ENCODE measurements around the gene CD53. TPM values are rescaled to one million over a fixed set of nuclear protein-coding genes. Genes with fewer than 3 reads are reported as not detected.

Gene CD53
- total RNA-seq, 6 donors from 2014 or later: 80.7 to 181 (median 129) TPM

GRCh38 chr1:110916274-110916668 lies 43.3 kb downstream of the CD53 start:
- ATAC-seq (ENCODE audit: low FRiP score in 2 of 2): no peak
- no peaks in the 10 kb centered on the region for H3K36me3 ChIP-seq
- no peaks in the 10 kb centered on the region for H3K4me1 ChIP-seq
- H3K4me3 ChIP-seq: no peak overlapping the region
- H3K27ac ChIP-seq: no peak overlapping the region
- no peak for DNase-seq
- WGBS, 2 donors: 76 to 79% methylated on average over 2 of the region's 2 CpGs
- TF ChIP-seq EP300 (IDR thresholded peaks at IDR 0.05) (no peak), POLR2AphosphoS5 (IDR thresholded peaks at IDR 0.05) (no peak), CTCF (IDR thresholded peaks at IDR 0.05) (no peak), POLR2A (IDR thresholded peaks at IDR 0.05) (no peak)
- H3K27me3 ChIP-seq: no peaks in the 10 kb centered on the region
- H3K9me3 ChIP-seq: peaks cover 0 to 7% (median 0%) of the 10 kb centered on the region in 4 donors

GRCh38 chr1:110916669-110917306 lies 43.8 kb downstream of the CD53 start:
- TF ChIP-seq POLR2AphosphoS5 (IDR thresholded peaks at IDR 0.05) (no peak), CTCF (IDR thresholded peaks at IDR 0.05) (no peak), EP300 (IDR thresholded peaks at IDR 0.05) (no peak), POLR2A (IDR thresholded peaks at IDR 0.05) (no peak)
- DNase-seq (peak in 1 of 2 donors; percentile 33), ATAC-seq (ENCODE audit: low FRiP score in 2 of 2) (no peak)
- Histone ChIP-seq H3K9me3 (peaks cover 0 to 7% (median 0%) of the 10 kb centered on the region in 4 donors), H3K27me3 (no peaks in the 10 kb centered on the region), H3K27ac (no peak overlapping the region), H3K4me3 (no peak overlapping the region), H3K4me1 (no peaks in the 10 kb centered on the region), H3K36me3 (no peaks in the 10 kb centered on the region)
- WGBS, 2 donors: 23 to 28% methylated on average over 2 of the region's 2 CpGs

DNA sequence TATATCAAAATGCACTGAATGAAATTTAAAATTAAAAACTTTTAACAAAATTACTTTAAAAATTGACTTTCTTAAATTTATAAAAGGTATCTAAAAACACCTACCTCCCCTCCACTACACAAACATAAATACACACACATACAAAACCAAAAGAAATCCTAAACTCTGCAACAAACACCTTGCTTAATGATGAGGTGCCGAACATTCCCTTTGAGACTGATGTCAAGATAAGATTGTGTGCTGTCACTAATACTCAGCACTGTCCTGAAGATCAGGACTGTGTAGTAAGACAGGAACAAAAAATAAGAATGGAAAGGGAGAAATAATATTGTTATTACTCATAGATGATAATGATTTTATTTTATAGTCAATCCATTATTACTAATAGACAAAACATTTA lies 45.1 kb downstream of the CD53 start:
- DNase-seq (no peak), ATAC-seq (ENCODE audit: low FRiP score in 2 of 2) (no peak)
- Histone ChIP-seq H3K27me3 (no peaks in the 10 kb centered on the region), H3K9me3 (peaks cover 0 to under 1% (median 0%) of the 10 kb centered on the region in 4 donors), H3K36me3 (no peaks in the 10 kb centered on the region), H3K4me3 (no peak overlapping the region), H3K27ac (no peak overlapping the region), H3K4me1 (no peaks in the 10 kb centered on the region)
- 81 to 85% methylated on average over 1 of the region's 1 CpG for WGBS, 2 donors
- TF ChIP-seq POLR2AphosphoS5 (IDR thresholded peaks at IDR 0.05) (no peak), CTCF (IDR thresholded peaks at IDR 0.05) (no peak), EP300 (IDR thresholded peaks at IDR 0.05) (no peak), POLR2A (IDR thresholded peaks at IDR 0.05) (no peak)

- no peak for ATAC-seq (ENCODE audit: low FRiP score in 2 of 2)
- Histone ChIP-seq H3K9me3 (no peaks in the 10 kb centered on the region), H3K27ac (no peak overlapping the region), H3K36me3 (no peaks in the 10 kb centered on the region), H3K4me3 (no peak overlapping the region), H3K4me1 (no peaks in the 10 kb centered on the region), H3K27me3 (no peaks in the 10 kb centered on the region)
- no peak for TF ChIP-seq EP300 (IDR thresholded peaks at IDR 0.05)
- TF ChIP-seq POLR2A (IDR thresholded peaks at IDR 0.05): no peak
- no peak for TF ChIP-seq CTCF (IDR thresholded peaks at IDR 0.05)
- no peak for TF ChIP-seq POLR2AphosphoS5 (IDR thresholded peaks at IDR 0.05)
- 96 to 97% methylated on average over 1 of the region's 1 CpG for WGBS, 2 donors
- DNase-seq: no peak
Observed at GRCh38 chr1:110921953-110922352, 49.0 kb downstream of the CD53 start.

DNA sequence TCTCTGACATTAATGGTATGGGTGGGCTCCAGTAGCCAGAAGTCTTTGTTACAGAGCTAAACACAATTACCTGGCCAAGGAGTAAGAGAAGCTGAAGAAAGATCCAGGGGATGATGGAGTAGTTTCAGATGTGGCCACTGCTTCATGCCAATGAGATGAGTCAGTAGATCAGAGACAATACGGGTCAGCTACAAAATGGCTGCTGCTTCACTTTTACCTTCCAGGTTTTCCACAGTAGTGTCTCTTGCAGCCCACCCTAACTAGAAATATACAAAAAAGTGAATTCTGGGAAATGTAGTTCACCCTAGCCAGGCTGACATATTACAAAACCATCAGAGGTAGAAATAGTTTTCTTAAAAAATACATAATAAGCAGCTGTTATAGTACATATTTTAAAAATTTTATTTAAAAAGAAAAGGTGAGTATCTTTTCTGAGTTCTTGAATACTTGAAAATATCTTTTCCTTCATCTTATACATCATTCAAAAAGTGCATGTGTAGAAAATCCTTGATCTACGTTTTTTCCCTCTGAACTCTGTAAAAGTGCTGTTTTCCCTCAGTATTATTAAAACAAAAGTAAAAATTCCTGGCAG lies 54.6 kb downstream of the CD53 start:
- no peak overlapping the region for H3K27ac ChIP-seq
- 79 to 80% methylated on average over 2 of the region's 2 CpGs for whole genome bisulfite sequencing, 2 donors
- no peaks in the 10 kb centered on the region for H3K4me1 ChIP-seq
- H3K4me3 ChIP-seq: no peak overlapping the region
- no peaks in the 10 kb centered on the region for H3K36me3 ChIP-seq
- TF ChIP-seq EP300 (IDR thresholded peaks at IDR 0.05): no peak
- TF ChIP-seq POLR2A (IDR thresholded peaks at IDR 0.05): no peak
- TF ChIP-seq CTCF (IDR thresholded peaks at IDR 0.05): no peak
- no peak for TF ChIP-seq POLR2AphosphoS5 (IDR thresholded peaks at IDR 0.05)
- DNase-seq (no peak), ATAC-seq (ENCODE audit: low FRiP score in 2 of 2) (no peak)
- H3K9me3 ChIP-seq: peaks cover 0 to 5% (median 0%) of the 10 kb centered on the region in 4 donors
- H3K27me3 ChIP-seq: no peaks in the 10 kb centered on the region
